ENCODE data around the gene FAM107B.

- TF ChIP-seq CTCF (IDR thresholded peaks at IDR 0.05) (no peak), POLR2A (IDR thresholded peaks at IDR 0.05) (no peak)
These were observed 187.8 kb downstream of the FAM107B start for GRCh38 chr10:14586901-14587300.

All from adrenal gland (tissue), 5 donors.